GM19467 (cell line): ENCODE results near the gene RPL12.

Source experiments
- ATAC-seq: cut with Tn5 transposase; IDR thresholded peaks from one replicate; pipeline ENCODE4 v1.9.1; 2021; ENCODE audit warnings: mild to moderate bottlenecking, moderate library complexity; ENCODE audit not compliant: unreplicated experiment

RPL12 gene

GRCh38 chr9:127407492-127407843 lies 43.7 kb downstream of the RPL12 start:
- no peak for ATAC-seq

- ATAC-seq = no peak
These were observed 44.3 kb downstream of the RPL12 start for GRCh38 chr9:127406799-127407491.

- no peak for ATAC-seq
These were observed 45.7 kb downstream of the RPL12 start for GRCh38 chr9:127405344-127406125.

GRCh38 chr9:127404631-127405030 lies 46.6 kb downstream of the RPL12 start:
- no peak for ATAC-seq

- no peak for ATAC-seq
These were observed 47.6 kb downstream of the RPL12 start for GRCh38 chr9:127403507-127404192.

GRCh38 chr9:127402401-127403090 lies 48.7 kb downstream of the RPL12 start:
- no peak for ATAC-seq

GRCh38 chr9:127399736-127400269 lies 51.4 kb downstream of the RPL12 start:
- ATAC-seq = no peak

- no peak for ATAC-seq
These were observed 52.3 kb downstream of the RPL12 start for GRCh38 chr9:127398715-127399400.

- no peak for ATAC-seq
These were observed 52.9 kb downstream of the RPL12 start for GRCh38 chr9:127398275-127398647.
